H9 (cell line): ENCODE data around the gene TXNDC17. TPM values are rescaled to one million over a fixed set of nuclear protein-coding genes. Genes with fewer than 3 reads are reported as not detected.
"Not testable (repeated sequence)": the region's sequence is repeated elsewhere in the genome, so short reads cannot be mapped to it uniquely, and the experiment has no call there.

Experiments used
- DNase-seq: peaks from one replicate; pipeline ENCODE4 v3.0.0-alpha.2; 2017
- H2AFZ ChIP-seq: one replicate; pipeline ENCODE4 v1.6.1; 2013; ENCODE audit warnings: mild to moderate bottlenecking, low read length, control low read depth, moderate library complexity
- H2AK5ac ChIP-seq: 2 replicates; pipeline ENCODE4 v1.6.1; 2013; ENCODE audit warnings: low read length, control low read depth, mixed read lengths; ENCODE audit not compliant: insufficient read length
- H2BK120ac ChIP-seq: one replicate; pipeline ENCODE4 v1.6.1; 2013; ENCODE audit warnings: low read depth, mild to moderate bottlenecking, low read length, control low read depth, inconsistent platforms; ENCODE audit not compliant: poor library complexity, severe bottlenecking
- H2BK12ac ChIP-seq: 2 replicates; pipeline ENCODE4 v1.6.1; 2013; ENCODE audit warnings: low read length, control low read depth, mixed read lengths, low read depth; ENCODE audit not compliant: insufficient read length
- H2BK15ac ChIP-seq: 2 replicates; pipeline ENCODE4 v1.6.1; 2013; ENCODE audit warnings: low read depth, low read length, control low read depth
- H2BK20ac ChIP-seq: one replicate; pipeline ENCODE4 v1.6.1; 2013; ENCODE audit warnings: low read depth, mild to moderate bottlenecking, low read length, control low read depth, inconsistent platforms; ENCODE audit not compliant: poor library complexity, severe bottlenecking
- H2BK5ac ChIP-seq: 2 replicates; pipeline ENCODE4 v1.6.1; 2013; ENCODE audit warnings: low read length, control low read depth, mixed read lengths; ENCODE audit not compliant: insufficient read length
- H3K14ac ChIP-seq: 2 replicates; pipeline ENCODE4 v1.6.1; 2013; ENCODE audit warnings: low read length, control low read depth; ENCODE audit not compliant: insufficient read depth
- H3K18ac ChIP-seq: 2 replicates; pipeline ENCODE4 v1.6.1; 2013; ENCODE audit warnings: low read depth, mild to moderate bottlenecking, mixed read lengths, low read length, control low read depth; ENCODE audit not compliant: insufficient read length
- H3K23ac ChIP-seq: 2 replicates; pipeline ENCODE4 v1.6.1; 2013; ENCODE audit warnings: low read length, control low read depth, mixed read lengths, low read depth; ENCODE audit not compliant: insufficient read length
- H3K23me2 ChIP-seq: 2 replicates; pipeline ENCODE4 v1.6.1; 2013; ENCODE audit warnings: low read depth, mild to moderate bottlenecking, mixed read lengths, low read length, control low read depth; ENCODE audit not compliant: insufficient read length, poor library complexity, severe bottlenecking
- H3K27ac ChIP-seq: 2 replicates; pipeline ENCODE4 v1.5.1; 2013; ENCODE audit warnings: low read length, control low read depth, mixed read lengths, low read depth; ENCODE audit not compliant: insufficient read length
- H3K27me3 ChIP-seq: 2 replicates; pipeline ENCODE4 v1.6.1; 2013; ENCODE audit warnings: low read length, control low read depth, inconsistent platforms; ENCODE audit not compliant: insufficient read depth
- H3K4ac ChIP-seq: 2 replicates; pipeline ENCODE4 v1.6.1; 2013; ENCODE audit warnings: low read depth, mild to moderate bottlenecking, control low read depth, inconsistent platforms, low read length, moderate library complexity
- H3K4me1 ChIP-seq: 2 replicates; pipeline ENCODE4 v1.6.1; 2013; ENCODE audit warnings: low read length, control low read depth, inconsistent platforms; ENCODE audit not compliant: insufficient read depth
- H3K4me2 ChIP-seq: 2 replicates; pipeline ENCODE4 v1.6.1; 2013; ENCODE audit warnings: low read length, control low read depth, mixed read lengths; ENCODE audit not compliant: insufficient read length, insufficient read depth
- H3K56ac ChIP-seq: 2 replicates; pipeline ENCODE4 v1.6.1; 2013; ENCODE audit warnings: low read depth, mild to moderate bottlenecking, mixed read lengths, low read length, control low read depth; ENCODE audit not compliant: insufficient read length
- H3K79me1 ChIP-seq: 2 replicates; pipeline ENCODE4 v1.6.1; 2013; ENCODE audit warnings: low read depth, mild to moderate bottlenecking, moderate library complexity, low read length, control low read depth, inconsistent platforms; ENCODE audit not compliant: insufficient read depth, poor library complexity, severe bottlenecking
- H3K79me2 ChIP-seq: 2 replicates; pipeline ENCODE4 v1.6.1; 2013; ENCODE audit warnings: low read length, control low read depth, inconsistent platforms; ENCODE audit not compliant: insufficient read depth
- H3K9ac ChIP-seq: 2 replicates; pipeline ENCODE4 v1.6.1; 2013; ENCODE audit warnings: low read length, control low read depth, mixed read lengths; ENCODE audit not compliant: insufficient read length; ENCODE audit errors: extremely low read depth
- H3K9me3 ChIP-seq: one replicate; pipeline ENCODE4 v1.6.1; 2013; ENCODE audit warnings: low read depth, low read length, inconsistent platforms; ENCODE audit not compliant: control insufficient read depth
- H3T11ph ChIP-seq: one replicate; pipeline ENCODE4 v1.6.1; 2013; ENCODE audit warnings: mild to moderate bottlenecking, low read length, control low read depth, inconsistent platforms
- H4K20me1 ChIP-seq: one replicate; pipeline ENCODE4 v1.6.1; 2013; ENCODE audit not compliant: control insufficient read depth, insufficient read length, insufficient read depth
- H4K5ac ChIP-seq: 2 replicates; pipeline ENCODE4 v1.6.1; 2013; ENCODE audit warnings: low read depth, mild to moderate bottlenecking, mixed read lengths, low read length, control low read depth; ENCODE audit not compliant: insufficient read length
- H4K8ac ChIP-seq: replicated peaks from 2 replicates; pipeline ENCODE4 v1.6.1; 2013; ENCODE audit warnings: low read length, control low read depth, mixed read lengths, low read depth; ENCODE audit not compliant: insufficient read length
- H4K91ac ChIP-seq: 2 replicates; pipeline ENCODE4 v1.6.1; 2013; ENCODE audit warnings: low read depth, mild to moderate bottlenecking, moderate library complexity, mixed read lengths, low read length, control low read depth; ENCODE audit not compliant: insufficient read length
- H3K27ac Mint-ChIP-seq, 3 experiments: 2 replicates in 2 of 3; 3 replicates in 1 of 3; pipeline ENCODE4 v1.8.0; 2020 to 2021; ENCODE audit warnings: mixed read lengths in 3 of 3, mild to moderate bottlenecking in 1 of 3, moderate library complexity in 1 of 3
- H3K27me3 Mint-ChIP-seq: 2 replicates; pipeline ENCODE4 v1.8.0; 2021; ENCODE audit warnings: low read depth, mild to moderate bottlenecking, moderate library complexity, mixed read lengths
- H3K36me3 Mint-ChIP-seq, 3 experiments: 2 replicates in 2 of 3; 3 replicates in 1 of 3; pipeline ENCODE4 v1.8.0; 2020 to 2021; ENCODE audit warnings: low read depth in 3 of 3, mixed read lengths in 3 of 3; ENCODE audit not compliant: insufficient read depth in 1 of 3
- H3K4me1 Mint-ChIP-seq, 2 experiments: 2 replicates each; pipeline ENCODE4 v1.8.0; 2020; ENCODE audit warnings: mixed read lengths in 2 of 2
- H3K4me3 Mint-ChIP-seq, 2 experiments: 2 replicates in 1 of 2; 3 replicates in 1 of 2; pipeline ENCODE4 v1.8.0; 2020 to 2021; ENCODE audit warnings: mild to moderate bottlenecking in 2 of 2, mixed read lengths in 2 of 2, moderate library complexity in 1 of 2
- H3K9me3 Mint-ChIP-seq, 2 experiments: 2 replicates in 1 of 2; 3 replicates in 1 of 2; pipeline ENCODE4 v1.8.0; 2020; ENCODE audit warnings: mild to moderate bottlenecking in 2 of 2, mixed read lengths in 2 of 2, moderate library complexity in 1 of 2
- CTCF ChIP-seq: fragments of 200-600 bp; sonication (generic); conservative IDR thresholded peaks from 3 replicates; pipeline ENCODE4 v1.8.0; 2021; ENCODE audit warnings: antibody characterized with exemption, mild to moderate bottlenecking
- WGBS: extraction: QIAGEN DNeasy Blood & Tissue Kit; methylation state at CpG from one replicate; pipeline ENCODE4 v1.1.7; 2013; ENCODE audit warnings: missing lambda C conversion rate, low lambda C conversion rate, mixed read lengths; ENCODE audit not compliant: insufficient read length; ENCODE audit errors: extremely low coverage; 5-methylcytosine and 5-hydroxymethylcytosine counted together
- total RNA-seq: library from RNA; stranded (reverse); gene quantifications from 2 replicates; pipeline ENCODE4 v1.2.1, GENCODE V29; 2021

Gene TXNDC17
- total RNA-seq, 1 experiment from 2014 or later: 170 TPM

- no peaks in the 10 kb centered on the region for H3K27me3 ChIP-seq
- H2AFZ ChIP-seq: no peak overlapping the region
- Mint-ChIP-seq H3K4me3 (no peak overlapping the region), H3K36me3 (peaks cover 36 to 76% (median 71%) of the 10 kb centered on the region in 3 experiments; a peak in 6 of 7 replicates), H3K27me3 (no peaks in the 10 kb centered on the region), H3K4me1 (peaks cover 5 to 9% of the 10 kb centered on the region in 2 experiments), H3K27ac (peak overlapping the region in 2 of 3 experiments; percentile 17 to 47; a peak in 2 of 7 replicates), H3K9me3 (no peaks in the 10 kb centered on the region)
- no peak overlapping the region for H2BK12ac ChIP-seq
- no peak overlapping the region for H3K18ac ChIP-seq
- no peak for TF ChIP-seq CTCF
- no peak overlapping the region for H4K5ac ChIP-seq
- no peak overlapping the region for H4K8ac ChIP-seq
- H3K4ac ChIP-seq: no peak overlapping the region
- no peak overlapping the region for H3K4me2 ChIP-seq
- no peak overlapping the region for H2BK120ac ChIP-seq
- no peak overlapping the region for H3K9ac ChIP-seq
- DNase-seq: no peak
- no peak overlapping the region for H2BK15ac ChIP-seq
- H3T11ph ChIP-seq: no peak overlapping the region
- H4K20me1 ChIP-seq: no peaks in the 10 kb centered on the region
- no peaks in the 10 kb centered on the region for H3K9me3 ChIP-seq
- no peak overlapping the region for H3K14ac ChIP-seq
- H3K79me2 ChIP-seq: no peaks in the 10 kb centered on the region
- H2AK5ac ChIP-seq: no peak overlapping the region
- no peak overlapping the region for H2BK20ac ChIP-seq
- no peaks in the 10 kb centered on the region for H3K79me1 ChIP-seq
- H3K56ac ChIP-seq: no peak overlapping the region
- H4K91ac ChIP-seq: no peak overlapping the region
- WGBS: no CpG with 5 or more reads among the region's 6 CpGs
- no peaks in the 10 kb centered on the region for H3K23me2 ChIP-seq
- no peak overlapping the region for H2BK5ac ChIP-seq
- H3K23ac ChIP-seq: no peak overlapping the region
- H3K27ac ChIP-seq: no peak overlapping the region
- H3K4me1 ChIP-seq: no peaks in the 10 kb centered on the region
These were observed 48.7 kb upstream of the TXNDC17 start for GRCh38 chr17:6592173-6592572.

- H3K36me3 Mint-ChIP-seq: peaks cover 33 to 74% (median 60%) of the 10 kb centered on the region in 3 experiments; a peak in 6 of 7 replicates
- H2AK5ac ChIP-seq, H3K4me1 Mint-ChIP-seq: not testable (repeated sequence)
These were observed 47.5 kb upstream of the TXNDC17 start for GRCh38 chr17:6593371-6593770.

More at GRCh38 chr17:6593371-6593770, 47.5 kb upstream of the TXNDC17 start:
- H3K9ac ChIP-seq, H2AFZ ChIP-seq, H3K56ac ChIP-seq, H4K20me1 ChIP-seq, H3K9me3 Mint-ChIP-seq, H3K4me2 ChIP-seq, H4K5ac ChIP-seq, H3K79me1 ChIP-seq, H2BK15ac ChIP-seq, H3K4me3 Mint-ChIP-seq, H3K9me3 ChIP-seq, H3K4me1 ChIP-seq, H2BK5ac ChIP-seq, H3K18ac ChIP-seq, H3K23me2 ChIP-seq, H2BK12ac ChIP-seq, DNase-seq, H3K14ac ChIP-seq, H2BK120ac ChIP-seq, H4K8ac ChIP-seq, H3K27me3 Mint-ChIP-seq, H3K27ac ChIP-seq, H3T11ph ChIP-seq, H3K4ac ChIP-seq, H3K23ac ChIP-seq, H2BK20ac ChIP-seq, H4K91ac ChIP-seq, H3K79me2 ChIP-seq, H3K27me3 ChIP-seq: not testable (repeated sequence)
- WGBS: no CpG with 5 or more reads among the region's 14 CpGs
- peak overlapping the region in 1 of 3 experiments; percentile 29; a peak in 1 of 7 replicates for H3K27ac Mint-ChIP-seq
